ENCODE measurements around the gene KRTAP29-1.

- TF ChIP-seq POLR2A (IDR thresholded peaks at IDR 0.05), result no peak
- TF ChIP-seq, protein P1, sequence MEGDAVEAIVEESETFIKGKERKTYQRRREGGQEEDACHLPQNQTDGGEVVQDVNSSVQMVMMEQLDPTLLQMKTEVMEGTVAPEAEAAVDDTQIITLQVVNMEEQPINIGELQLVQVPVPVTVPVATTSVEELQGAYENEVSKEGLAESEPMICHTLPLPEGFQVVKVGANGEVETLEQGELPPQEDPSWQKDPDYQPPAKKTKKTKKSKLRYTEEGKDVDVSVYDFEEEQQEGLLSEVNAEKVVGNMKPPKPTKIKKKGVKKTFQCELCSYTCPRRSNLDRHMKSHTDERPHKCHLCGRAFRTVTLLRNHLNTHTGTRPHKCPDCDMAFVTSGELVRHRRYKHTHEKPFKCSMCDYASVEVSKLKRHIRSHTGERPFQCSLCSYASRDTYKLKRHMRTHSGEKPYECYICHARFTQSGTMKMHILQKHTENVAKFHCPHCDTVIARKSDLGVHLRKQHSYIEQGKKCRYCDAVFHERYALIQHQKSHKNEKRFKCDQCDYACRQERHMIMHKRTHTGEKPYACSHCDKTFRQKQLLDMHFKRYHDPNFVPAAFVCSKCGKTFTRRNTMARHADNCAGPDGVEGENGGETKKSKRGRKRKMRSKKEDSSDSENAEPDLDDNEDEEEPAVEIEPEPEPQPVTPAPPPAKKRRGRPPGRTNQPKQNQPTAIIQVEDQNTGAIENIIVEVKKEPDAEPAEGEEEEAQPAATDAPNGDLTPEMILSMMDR (IDR thresholded peaks at IDR 0.05), result no peak
Measured at GRCh38 chr17:41332239-41332638, 29.6 kb upstream of the KRTAP29-1 start.

Data from esophagus squamous epithelium (tissue), 4 donors.